Measurements from ENCODE around the gene EXO5. TPM values are rescaled to one million over a fixed set of nuclear protein-coding genes. Genes with fewer than 3 reads are reported as not detected.

EXO5 gene
- total RNA-seq, 1 donor from 2014 or later, result 6.9 TPM

- peak; percentile 85 for DNase-seq (ENCODE audit: low read depth)
- no peak for TF ChIP-seq CTCF (conservative IDR thresholded peaks at IDR 0.05; ENCODE audit: low read depth, low read length)
These were observed 23.0 kb downstream of the EXO5 start, which contains the start of gene ZNF684 for GRCh38 chr1:40531381-40532061. TSS of gene ZNF684 (plus strand) at chr1:40531637. CDS start at chr1:40533167, 1,530 bp downstream.

GRCh38 chr1:40532062-40532389 is 23.5 kb downstream of the EXO5 start:
- peak overlapping the region; percentile 80 for H3K4me3 ChIP-seq (ENCODE audit: low read depth, low read length)
- DNase-seq (ENCODE audit: low read depth), result no peak

More at GRCh38 chr1:40531381-40532061, 23.0 kb downstream of the EXO5 start, which contains the start of gene ZNF684:
- peak within 1 kb of the TSS; percentile 80 for H3K4me3 ChIP-seq (ENCODE audit: low read depth, low read length)

GRCh38 chr1:40532844-40533424 is 24.4 kb downstream of the EXO5 start:
- H3K4me3 ChIP-seq (ENCODE audit: low read depth, low read length), result peak overlapping the region; percentile 80
- peak; percentile 80 for TF ChIP-seq CTCF (conservative IDR thresholded peaks at IDR 0.05; ENCODE audit: low read depth, low read length)
- no peak for DNase-seq (ENCODE audit: low read depth)

More at GRCh38 chr1:40532062-40532389, 23.5 kb downstream of the EXO5 start:
- no peak for TF ChIP-seq CTCF (conservative IDR thresholded peaks at IDR 0.05; ENCODE audit: low read depth, low read length)

DNA sequence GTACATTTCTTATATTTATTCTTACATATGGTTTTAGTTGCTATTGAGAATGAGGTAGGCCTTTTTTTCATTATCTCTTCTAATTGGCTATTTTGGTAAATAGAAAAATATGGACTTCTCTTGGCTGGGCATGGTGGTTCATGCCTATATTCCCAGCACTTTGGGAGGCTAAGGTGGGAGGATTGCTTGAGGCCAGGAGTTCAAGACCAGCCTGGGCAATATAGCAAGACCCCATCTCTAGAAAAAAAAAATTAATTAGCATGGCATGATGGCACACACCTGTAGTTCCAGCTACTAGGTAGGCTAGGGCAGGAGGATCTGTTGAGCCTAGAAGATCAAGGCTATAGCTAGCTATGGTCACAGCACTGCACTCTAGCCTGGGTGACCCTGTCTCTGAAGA is 26.0 kb downstream of the EXO5 start:
- TF ChIP-seq CTCF (conservative IDR thresholded peaks at IDR 0.05; ENCODE audit: low read depth, low read length), result no peak
- H3K4me3 ChIP-seq (ENCODE audit: low read depth, low read length), result no peak overlapping the region
- DNase-seq (ENCODE audit: low read depth), result no peak

DNA sequence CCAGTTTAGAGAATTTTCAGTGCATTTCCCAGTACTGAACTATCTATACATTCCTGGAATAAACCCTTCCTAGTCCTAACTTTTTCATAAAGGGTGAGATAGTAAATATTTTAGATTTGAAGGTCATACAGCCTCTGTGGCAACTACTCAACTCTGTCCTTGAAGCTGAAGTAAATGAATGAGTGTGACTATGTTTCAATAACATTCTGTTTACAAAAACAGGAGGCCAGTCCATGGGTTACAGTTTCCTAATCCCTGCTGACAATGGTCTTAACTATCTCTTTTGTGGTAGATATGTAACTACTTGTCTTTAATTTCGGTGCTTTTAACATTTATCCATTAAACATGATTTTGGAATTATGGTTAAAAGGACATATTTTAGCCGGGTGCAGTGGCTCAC is 27.2 kb downstream of the EXO5 start:
- TF ChIP-seq CTCF (conservative IDR thresholded peaks at IDR 0.05; ENCODE audit: low read depth, low read length), result no peak
- DNase-seq (ENCODE audit: low read depth), result no peak
- no peak overlapping the region for H3K4me3 ChIP-seq (ENCODE audit: low read depth, low read length)

DNA sequence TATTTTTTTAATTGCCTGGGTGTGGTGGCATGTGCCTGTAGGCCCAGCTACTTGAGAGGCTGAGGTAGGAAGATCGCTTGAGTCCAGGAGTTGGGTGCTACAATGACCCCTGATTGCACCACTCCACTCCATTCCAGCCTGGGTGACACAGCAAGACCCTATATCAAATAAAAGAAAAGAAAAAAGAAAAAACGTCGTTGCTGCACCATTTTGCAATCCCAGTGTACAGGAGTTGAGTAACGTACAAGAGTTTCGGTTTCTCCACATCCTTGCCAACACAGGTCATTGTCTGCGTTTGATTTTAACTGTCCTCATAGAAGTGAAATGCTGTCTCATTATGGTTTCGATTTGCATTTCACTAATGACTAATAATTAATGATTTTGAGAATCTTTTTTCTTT is 30.8 kb downstream of the EXO5 start:
- no peak for TF ChIP-seq CTCF (conservative IDR thresholded peaks at IDR 0.05; ENCODE audit: low read depth, low read length)
- no peak overlapping the region for H3K4me3 ChIP-seq (ENCODE audit: low read depth, low read length)
- no peak for DNase-seq (ENCODE audit: low read depth)

- no peak overlapping the region for H3K4me3 ChIP-seq (ENCODE audit: low read depth, low read length)
These were observed 38.4 kb downstream of the EXO5 start for GRCh38 chr1:40546957-40547356.

More at GRCh38 chr1:40546957-40547356, 38.4 kb downstream of the EXO5 start:
- no peak for TF ChIP-seq CTCF (conservative IDR thresholded peaks at IDR 0.05; ENCODE audit: low read depth, low read length)
- DNase-seq (ENCODE audit: low read depth), result no peak

Measured in epithelial cell of proximal tubule (primary cell).